A549 (cell line): ENCODE data around the gene PDE4C.

Source experiments
- CTCF ChIP-seq: fragments of >200 bp; sonication (Bioruptor Twin); formaldehyde crosslinking; IDR thresholded peaks from 3 replicates; pipeline ENCODE4 v1.5.1; 2016
- RARB ChIP-seq: fragments of 250-450 bp; sonication (Bioruptor Pico); IDR thresholded peaks from 2 replicates; pipeline ENCODE4 v1.8.0; 2021; ENCODE audit warnings: mild to moderate bottlenecking, moderate library complexity
- REST ChIP-seq: fragments of 200-600 bp; sonication (generic); IDR thresholded peaks from 2 replicates; pipeline ENCODE4 v1.6.1; 2016; ENCODE audit warnings: antibody characterized with exemption, mild to moderate bottlenecking, moderate library complexity
- RFX5 ChIP-seq: fragments of 450-650 bp; IDR thresholded peaks from 2 replicates; pipeline ENCODE4 v1.7.1; 2014; ENCODE audit warnings: antibody characterized with exemption, mild to moderate bottlenecking, moderate library complexity

GRCh38 chr19:18203408-18203862 is 22.8 kb downstream of the PDE4C start:
- TF ChIP-seq REST = no peak
- TF ChIP-seq RFX5 = no peak
- TF ChIP-seq CTCF = no peak
- TF ChIP-seq RARB = no peak
